ENCODE measurements around the gene PBX3.

DNA sequence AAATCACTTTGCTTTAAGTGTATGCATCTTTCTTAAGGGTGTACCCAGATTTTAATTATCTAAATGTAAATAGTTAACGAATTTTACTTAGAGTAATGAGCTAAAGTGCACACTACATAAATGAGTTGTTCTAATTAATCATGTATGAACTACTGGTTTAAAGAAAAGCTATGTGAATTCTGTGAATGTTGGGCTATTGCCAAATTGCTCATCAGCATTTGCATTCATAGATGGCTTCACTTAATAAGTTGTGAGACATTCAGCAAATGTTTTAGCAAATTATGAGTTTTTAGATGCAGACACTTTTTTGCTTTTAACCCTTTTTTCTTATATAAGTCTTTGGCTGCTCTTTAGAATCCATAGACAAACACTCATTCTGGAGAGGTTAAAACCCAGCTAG lies 175.7 kb downstream of the PBX3 start:
- TF ChIP-seq, protein P1, sequence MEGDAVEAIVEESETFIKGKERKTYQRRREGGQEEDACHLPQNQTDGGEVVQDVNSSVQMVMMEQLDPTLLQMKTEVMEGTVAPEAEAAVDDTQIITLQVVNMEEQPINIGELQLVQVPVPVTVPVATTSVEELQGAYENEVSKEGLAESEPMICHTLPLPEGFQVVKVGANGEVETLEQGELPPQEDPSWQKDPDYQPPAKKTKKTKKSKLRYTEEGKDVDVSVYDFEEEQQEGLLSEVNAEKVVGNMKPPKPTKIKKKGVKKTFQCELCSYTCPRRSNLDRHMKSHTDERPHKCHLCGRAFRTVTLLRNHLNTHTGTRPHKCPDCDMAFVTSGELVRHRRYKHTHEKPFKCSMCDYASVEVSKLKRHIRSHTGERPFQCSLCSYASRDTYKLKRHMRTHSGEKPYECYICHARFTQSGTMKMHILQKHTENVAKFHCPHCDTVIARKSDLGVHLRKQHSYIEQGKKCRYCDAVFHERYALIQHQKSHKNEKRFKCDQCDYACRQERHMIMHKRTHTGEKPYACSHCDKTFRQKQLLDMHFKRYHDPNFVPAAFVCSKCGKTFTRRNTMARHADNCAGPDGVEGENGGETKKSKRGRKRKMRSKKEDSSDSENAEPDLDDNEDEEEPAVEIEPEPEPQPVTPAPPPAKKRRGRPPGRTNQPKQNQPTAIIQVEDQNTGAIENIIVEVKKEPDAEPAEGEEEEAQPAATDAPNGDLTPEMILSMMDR (optimal IDR thresholded peaks at IDR 0.05 in 1 of 3, IDR thresholded peaks at IDR 0.05 in 1 of 3, conservative IDR thresholded peaks at IDR 0.05 in 1 of 3; ENCODE audit: extremely low read depth in 1 of 3, insufficient read depth in 2 of 3, low read length in 3 of 3): no peak
- TF ChIP-seq EZH2 (IDR thresholded peaks at IDR 0.05; ENCODE audit: low read length): no peak
